VCaP (cell line): ENCODE measurements around the gene GSG1L.
"Not testable (repeated sequence)": the region's sequence is repeated elsewhere in the genome, so short reads cannot be mapped to it uniquely, and the experiment has no call there.

ENCODE experiments used
- H3K27ac ChIP-seq: fragments of 450-650 bp; 2 replicates; pipeline ENCODE4 v1.5.1; 2017
- CTCF ChIP-seq: fragments of 450-650 bp; conservative IDR thresholded peaks from 2 replicates; pipeline ENCODE4 v1.5.1; 2017; ENCODE audit warnings: mild to moderate bottlenecking, moderate library complexity

Gene GSG1L

GRCh38 chr16:27945233-27945973 lies 118.1 kb downstream of the GSG1L start:
- TF ChIP-seq CTCF = no peak

DNA sequence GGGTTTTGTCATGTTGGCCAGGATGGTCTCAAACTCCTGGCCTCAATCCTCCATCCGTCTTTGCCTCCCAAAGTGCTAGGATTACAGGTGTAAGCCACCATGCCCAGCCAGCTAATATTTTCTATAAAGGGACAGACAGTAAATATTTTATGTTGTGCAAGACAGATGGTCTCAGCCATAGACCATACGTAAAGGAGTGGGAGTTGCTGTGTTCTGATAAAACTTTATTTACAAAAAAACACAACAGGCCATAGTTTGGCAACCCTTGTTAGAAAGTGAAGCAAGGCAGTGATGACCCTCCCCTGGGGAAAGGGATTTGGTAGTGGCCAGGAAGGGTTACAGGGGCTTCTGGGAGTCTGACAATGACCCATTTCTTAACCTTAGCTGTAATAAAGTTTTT lies 119.7 kb downstream of the GSG1L start:
- TF ChIP-seq CTCF = no peak
- H3K27ac ChIP-seq = no peak overlapping the region

More at GRCh38 chr16:27945233-27945973, 118.1 kb downstream of the GSG1L start:
- H3K27ac ChIP-seq = no peak overlapping the region

GRCh38 chr16:27942071-27942470 lies 121.4 kb downstream of the GSG1L start:
- H3K27ac ChIP-seq = not testable (repeated sequence)

GRCh38 chr16:27935076-27935475 lies 128.4 kb downstream of the GSG1L start:
- no peak overlapping the region for H3K27ac ChIP-seq
- no peak for TF ChIP-seq CTCF

- TF ChIP-seq CTCF = no peak
- no peak overlapping the region for H3K27ac ChIP-seq
Observed at GRCh38 chr16:27932542-27933135, 130.9 kb downstream of the GSG1L start.

DNA sequence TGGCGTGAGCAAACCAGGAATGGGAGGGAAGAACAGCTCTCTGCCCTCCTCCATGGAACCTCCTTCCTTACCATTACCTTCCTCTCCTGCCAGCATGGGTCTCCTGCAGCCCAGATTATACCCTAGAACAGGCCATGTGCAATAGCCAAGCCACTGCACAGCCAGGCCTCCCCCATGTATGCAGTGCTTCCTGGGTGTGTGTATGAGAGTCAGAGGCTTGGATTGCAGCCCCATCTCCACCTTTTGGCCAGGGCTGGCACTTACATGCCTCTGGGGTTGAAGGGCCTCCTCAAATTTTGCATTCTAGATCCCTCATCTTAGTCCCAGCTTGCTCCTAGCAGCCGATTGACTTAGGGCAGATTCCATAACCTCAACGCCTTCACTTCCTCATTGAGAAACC lies 133.7 kb downstream of the GSG1L start:
- H3K27ac ChIP-seq = no peak overlapping the region

GRCh38 chr16:27928542-27928941 lies 135.0 kb downstream of the GSG1L start:
- H3K27ac ChIP-seq = no peak overlapping the region
- no peak for TF ChIP-seq CTCF

More for the DNA sequence above, 133.7 kb downstream of the GSG1L start:
- no peak for TF ChIP-seq CTCF

GRCh38 chr16:27927266-27927901 lies 136.1 kb downstream of the GSG1L start:
- no peak for TF ChIP-seq CTCF
- no peak overlapping the region for H3K27ac ChIP-seq
